NCI-H69 (cell line): Measurements from ENCODE around the gene HTRA3.

Source experiments
- DNase-seq: peaks from one replicate; lab custom pipeline; 2025; lab: John Stamatoyannopoulos, UW

HTRA3 gene

DNA sequence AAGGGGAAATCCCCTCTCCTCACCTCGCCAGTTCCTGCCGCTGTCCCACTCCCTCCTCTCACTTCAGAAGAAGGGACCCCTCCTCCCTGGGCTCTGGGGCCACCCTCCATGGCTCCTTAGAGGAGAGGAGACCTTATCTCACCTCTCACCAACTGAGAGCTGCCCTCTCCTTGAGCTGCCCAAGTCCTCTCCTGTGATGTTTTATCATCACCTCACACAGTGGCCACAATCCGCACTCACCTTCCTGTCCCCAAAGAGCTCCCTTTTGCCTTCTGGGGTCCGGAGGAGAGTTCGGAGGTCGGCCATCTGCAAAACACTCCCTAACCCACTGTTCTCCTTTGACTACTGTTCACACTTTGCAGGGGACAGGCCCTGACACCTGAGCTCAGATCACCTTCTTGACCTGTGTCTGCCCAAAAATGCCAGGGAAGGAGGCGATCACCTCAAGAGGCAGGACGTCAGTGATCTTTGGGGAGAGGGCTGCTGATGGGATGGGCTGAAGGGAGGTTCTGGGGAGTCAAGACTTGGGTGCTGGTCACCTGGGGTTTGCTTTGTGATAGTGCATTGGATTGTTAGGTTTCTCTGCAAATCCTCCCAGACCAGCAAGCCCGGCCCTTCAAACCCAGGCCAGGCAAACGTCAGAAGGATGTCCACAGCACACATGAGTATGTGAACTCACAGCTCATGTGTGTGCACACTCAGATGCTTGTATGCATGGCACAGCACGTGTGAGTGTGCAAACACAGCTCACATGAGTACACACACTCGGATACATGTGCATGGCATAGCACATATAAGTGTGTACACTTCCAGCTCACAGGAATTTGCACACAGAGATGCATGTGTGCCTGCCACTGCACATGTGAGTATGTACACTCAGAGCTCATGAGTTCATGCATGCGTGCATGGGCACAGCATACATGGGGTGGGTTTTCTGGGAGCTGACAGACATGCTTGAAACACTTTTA, 41.8 kb downstream of the HTRA3 start:
- no peak for DNase-seq

- DNase-seq: no peak
These were observed 42.5 kb downstream of the HTRA3 start for GRCh38 chr4:8312069-8312445.

GRCh38 chr4:8312976-8313375, 43.4 kb downstream of the HTRA3 start:
- no peak for DNase-seq

- no peak for DNase-seq
These were observed 45.2 kb downstream of the HTRA3 start for GRCh38 chr4:8314691-8315255.

GRCh38 chr4:8315435-8316250, 46.1 kb downstream of the HTRA3 start:
- DNase-seq: peak; percentile 96

DNA sequence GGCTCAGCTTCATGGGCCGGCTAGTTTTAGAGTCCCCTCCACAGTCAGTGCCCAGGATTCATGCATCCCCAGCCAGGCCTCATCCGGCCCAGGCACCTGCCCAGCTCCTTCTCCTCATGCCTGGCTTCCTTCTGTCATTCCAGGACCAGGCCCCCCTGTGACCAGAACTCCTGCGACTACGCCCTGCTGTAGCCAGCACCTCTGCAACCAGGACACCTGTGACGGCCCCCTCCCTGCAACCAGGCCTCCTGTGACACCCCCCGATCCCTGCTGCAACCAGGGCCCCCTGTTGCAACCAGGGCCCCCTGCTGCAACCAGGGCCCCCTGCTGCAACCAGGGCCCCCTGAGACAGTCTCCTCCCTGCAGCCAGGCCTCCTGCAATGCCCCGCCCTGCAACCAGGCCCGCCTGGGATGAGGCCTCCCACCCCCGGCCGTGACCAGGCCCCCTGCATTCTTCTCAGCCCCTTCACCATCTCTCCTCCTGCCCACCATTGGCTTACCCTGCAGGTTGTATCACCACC, 46.8 kb downstream of the HTRA3 start:
- no peak for DNase-seq

DNA sequence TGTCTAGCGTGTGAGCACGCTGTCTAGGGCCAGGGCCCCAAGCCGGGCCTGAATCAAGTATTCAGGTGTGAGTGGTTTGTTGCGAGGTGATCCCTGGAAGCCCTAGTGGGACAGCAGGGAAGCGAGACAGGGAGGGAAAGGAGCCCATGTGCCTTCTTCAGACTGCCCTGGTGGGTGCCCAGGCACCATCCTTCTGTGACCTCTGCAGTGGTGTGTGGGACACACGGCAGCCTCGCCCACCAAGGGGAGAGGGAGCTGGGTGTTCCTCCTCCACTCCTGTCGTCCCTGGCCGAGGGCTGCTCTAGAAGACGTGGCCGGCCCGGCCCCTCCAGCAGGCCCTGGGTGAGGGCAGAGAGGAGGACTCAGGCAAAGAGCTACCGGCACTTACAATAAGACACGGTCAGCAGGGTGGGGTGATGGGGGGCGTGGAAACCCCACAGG, 47.4 kb downstream of the HTRA3 start:
- DNase-seq: no peak

GRCh38 chr4:8317474-8317873, 47.9 kb downstream of the HTRA3 start:
- DNase-seq: no peak

DNA sequence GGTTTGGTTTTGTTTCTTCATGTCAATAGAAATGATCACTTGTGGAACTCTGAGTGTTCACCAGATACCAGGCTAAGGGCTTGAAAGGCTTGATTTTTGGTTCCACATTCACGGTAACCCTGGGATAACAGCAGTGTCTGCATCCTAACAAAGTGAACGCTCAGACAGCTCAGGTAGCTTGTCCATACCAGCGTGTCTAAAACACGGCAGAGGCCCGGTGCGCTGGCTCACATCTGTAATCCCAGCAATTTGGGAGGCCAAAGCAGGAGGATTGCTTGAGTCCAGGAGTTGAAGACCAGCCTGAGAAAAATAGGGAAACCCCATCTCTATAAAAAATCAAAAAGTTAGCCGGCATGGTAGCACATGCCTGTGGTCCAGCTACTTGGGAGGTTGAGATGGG, 49.0 kb downstream of the HTRA3 start:
- no peak for DNase-seq

DNA sequence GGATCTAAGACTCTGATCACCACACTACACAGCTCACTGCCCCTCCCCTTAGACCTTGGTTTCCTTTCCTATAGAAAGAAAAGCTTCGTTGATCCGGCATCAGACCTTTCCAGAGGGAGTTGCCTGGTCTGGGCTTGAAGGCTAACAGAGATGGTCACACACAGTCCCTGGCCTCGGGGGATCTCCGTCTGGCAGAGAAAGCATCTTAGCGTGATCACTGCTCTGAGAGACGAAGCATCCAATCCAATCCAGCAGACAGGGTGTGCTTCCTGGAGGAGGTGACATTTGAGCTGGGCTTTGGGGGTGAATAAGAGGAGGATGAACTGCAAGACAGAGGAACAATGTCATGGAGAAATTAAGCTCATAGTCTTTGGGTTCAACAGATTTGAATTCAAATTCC, 49.5 kb downstream of the HTRA3 start:
- no peak for DNase-seq

GRCh38 chr4:8319731-8320385, 50.3 kb downstream of the HTRA3 start:
- no peak for DNase-seq

DNA sequence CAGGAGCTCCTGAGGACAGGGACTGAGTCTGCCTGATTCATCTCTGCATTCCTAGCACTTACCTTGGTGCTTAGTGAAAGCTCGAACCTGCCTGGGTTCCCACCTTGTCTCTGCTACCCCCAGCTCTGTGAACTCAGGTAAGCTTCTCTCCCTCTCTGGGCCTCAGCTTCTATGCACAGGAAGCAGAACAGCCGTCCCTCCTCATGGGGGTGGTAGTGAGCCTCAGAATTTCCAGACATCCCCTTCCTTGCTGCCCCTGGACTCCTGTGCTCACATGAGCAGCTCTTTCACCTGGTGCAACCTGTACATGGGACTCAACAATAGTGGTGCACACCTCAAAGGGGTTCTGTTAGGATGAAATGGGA, 50.8 kb downstream of the HTRA3 start:
- peak; percentile 11 for DNase-seq

- no peak for DNase-seq
These were observed 51.7 kb downstream of the HTRA3 start for GRCh38 chr4:8321220-8321619.

GRCh38 chr4:8321771-8322170, 52.2 kb downstream of the HTRA3 start:
- DNase-seq: no peak

DNA sequence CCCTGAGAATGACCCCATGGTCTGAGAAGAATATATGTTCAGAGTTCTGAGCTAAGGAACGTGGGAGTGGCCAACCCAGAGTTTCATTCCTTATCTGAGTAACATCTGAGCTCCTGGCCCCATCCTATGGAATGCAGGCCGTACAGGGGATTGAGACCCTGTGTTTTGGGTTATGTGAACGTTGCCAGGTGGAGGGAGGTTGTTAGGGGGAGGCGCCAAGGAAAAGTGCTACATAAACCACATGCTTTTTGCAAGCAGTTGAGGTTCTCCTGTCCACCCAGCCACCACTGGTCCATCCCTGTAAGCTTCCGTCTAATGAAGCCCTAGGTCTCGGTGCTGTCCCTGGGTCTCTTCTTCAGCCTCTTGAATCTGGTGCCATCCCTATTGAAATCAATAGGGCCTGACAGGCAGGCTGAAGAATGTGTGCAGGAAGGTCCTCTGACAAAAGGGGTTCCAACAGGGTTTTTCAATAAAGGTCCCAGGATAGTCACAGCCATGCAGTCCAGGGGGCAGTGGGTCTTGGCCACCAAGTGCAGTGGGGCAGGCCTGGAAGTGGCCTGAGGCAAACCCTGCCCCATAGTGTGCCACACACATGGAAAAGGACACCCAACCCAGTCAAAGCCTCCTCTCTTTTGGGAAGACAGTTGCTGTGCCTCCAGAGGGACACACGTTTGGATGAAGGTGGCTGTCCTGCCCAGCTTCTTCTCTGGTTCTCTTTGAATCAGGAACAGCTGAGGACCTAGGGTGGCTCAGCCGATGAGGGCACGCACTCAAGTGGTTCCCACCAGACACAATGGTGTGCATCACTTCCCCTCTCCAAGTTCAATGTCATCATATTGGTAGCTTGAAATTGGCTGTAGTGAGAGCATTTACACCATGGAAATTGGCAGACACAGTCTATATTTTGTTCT, 53.5 kb downstream of the HTRA3 start:
- DNase-seq: no peak

GRCh38 chr4:8323947-8324555, 54.5 kb downstream of the HTRA3 start:
- DNase-seq: no peak

GRCh38 chr4:8324640-8325239, 55.2 kb downstream of the HTRA3 start:
- DNase-seq: no peak

- DNase-seq: no peak
These were observed 55.9 kb downstream of the HTRA3 start for GRCh38 chr4:8325291-8325973.

GRCh38 chr4:8326206-8326605, 56.7 kb downstream of the HTRA3 start:
- DNase-seq: no peak
